Osteocyte (in vitro differentiated cells): ENCODE data around the gene MYPOP. TPM values are rescaled to one million over a fixed set of nuclear protein-coding genes. Genes with fewer than 3 reads are reported as not detected.

Source experiments
- DNase-seq: peaks from one replicate; pipeline ENCODE4 v3.0.0; 2021; ENCODE audit warnings: mixed read lengths; ENCODE audit not compliant: unreplicated experiment; ENCODE audit errors: extremely low spot score
- H3K27ac Mint-ChIP-seq: one replicate; pipeline ENCODE4 v1.8.0; 2021; ENCODE audit warnings: mild to moderate bottlenecking, mixed read lengths; ENCODE audit not compliant: unreplicated experiment
- H3K27me3 Mint-ChIP-seq: one replicate; pipeline ENCODE4 v1.8.0; 2021; ENCODE audit warnings: mixed read lengths; ENCODE audit not compliant: unreplicated experiment
- H3K36me3 Mint-ChIP-seq: one replicate; pipeline ENCODE4 v1.8.0; 2021; ENCODE audit warnings: mixed read lengths; ENCODE audit not compliant: unreplicated experiment
- H3K4me1 Mint-ChIP-seq: one replicate; pipeline ENCODE4 v1.8.0; 2021; ENCODE audit warnings: mixed read lengths; ENCODE audit not compliant: unreplicated experiment
- H3K4me3 Mint-ChIP-seq: one replicate; pipeline ENCODE4 v1.8.0; 2021; ENCODE audit warnings: mild to moderate bottlenecking, moderate library complexity, mixed read lengths; ENCODE audit not compliant: unreplicated experiment
- H3K9me3 Mint-ChIP-seq: one replicate; pipeline ENCODE4 v1.8.0; 2021; ENCODE audit warnings: mixed read lengths; ENCODE audit not compliant: unreplicated experiment
- total RNA-seq: library from RNA; stranded (reverse); gene quantifications from 2 replicates; pipeline ENCODE4 v1.2.1, GENCODE V29; 2021
- TF ChIP-seq, protein P1 (sequence below): fragments of 200-600 bp; sonication (generic); IDR thresholded peaks from 2 replicates; pipeline ENCODE4 v1.5.0; 2021; ENCODE audit warnings: antibody characterized with exemption, mild to moderate bottlenecking, moderate library complexity

The MYPOP gene
- total RNA-seq, 1 donor from 2014 or later = 10.4 TPM

DNA sequence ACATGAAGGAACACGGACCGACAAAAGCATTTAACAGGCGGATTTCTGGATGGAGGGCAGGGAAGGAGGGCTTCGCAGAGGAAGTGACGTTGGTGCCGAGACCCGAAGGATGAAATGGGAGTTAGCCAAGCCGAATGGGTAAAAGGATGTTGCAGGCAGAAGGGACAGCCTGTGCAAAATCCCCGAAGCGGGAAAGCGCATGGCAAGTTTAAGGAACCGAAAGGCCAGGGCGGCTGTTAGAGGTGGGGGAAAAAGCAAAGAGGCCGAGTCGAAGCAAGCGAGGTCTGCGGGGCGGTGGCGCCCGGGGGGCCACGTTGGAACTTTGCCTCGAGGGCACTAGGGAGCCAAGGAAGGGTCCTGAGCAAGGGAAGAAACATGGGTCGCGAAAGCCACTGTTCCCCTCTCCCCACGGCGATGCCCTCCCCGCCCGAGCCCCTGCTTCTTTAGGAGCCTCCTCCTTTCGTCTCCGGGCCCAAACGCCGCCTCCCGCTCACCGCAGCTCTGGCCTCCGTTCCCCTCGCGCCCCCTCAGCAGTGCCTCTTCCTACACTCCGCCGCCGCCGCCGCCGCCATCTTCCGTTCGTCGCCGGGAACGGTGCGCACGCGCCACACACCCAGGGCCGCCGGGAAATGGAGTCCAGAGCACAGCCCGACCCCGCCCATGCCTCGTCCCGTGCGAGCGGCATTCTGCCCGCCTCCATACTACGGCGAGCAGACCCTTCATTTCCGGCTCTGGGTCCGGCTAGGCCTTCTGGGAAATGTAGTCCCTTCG is 39.7 kb downstream of the MYPOP start, which contains the start of gene SYMPK:
Gene SYMPK (minus strand): TSS at position 584 of the 771 bp plus-strand sequence. CDS start 8,652 bp downstream, outside the sequence.
- TF ChIP-seq, protein P1, sequence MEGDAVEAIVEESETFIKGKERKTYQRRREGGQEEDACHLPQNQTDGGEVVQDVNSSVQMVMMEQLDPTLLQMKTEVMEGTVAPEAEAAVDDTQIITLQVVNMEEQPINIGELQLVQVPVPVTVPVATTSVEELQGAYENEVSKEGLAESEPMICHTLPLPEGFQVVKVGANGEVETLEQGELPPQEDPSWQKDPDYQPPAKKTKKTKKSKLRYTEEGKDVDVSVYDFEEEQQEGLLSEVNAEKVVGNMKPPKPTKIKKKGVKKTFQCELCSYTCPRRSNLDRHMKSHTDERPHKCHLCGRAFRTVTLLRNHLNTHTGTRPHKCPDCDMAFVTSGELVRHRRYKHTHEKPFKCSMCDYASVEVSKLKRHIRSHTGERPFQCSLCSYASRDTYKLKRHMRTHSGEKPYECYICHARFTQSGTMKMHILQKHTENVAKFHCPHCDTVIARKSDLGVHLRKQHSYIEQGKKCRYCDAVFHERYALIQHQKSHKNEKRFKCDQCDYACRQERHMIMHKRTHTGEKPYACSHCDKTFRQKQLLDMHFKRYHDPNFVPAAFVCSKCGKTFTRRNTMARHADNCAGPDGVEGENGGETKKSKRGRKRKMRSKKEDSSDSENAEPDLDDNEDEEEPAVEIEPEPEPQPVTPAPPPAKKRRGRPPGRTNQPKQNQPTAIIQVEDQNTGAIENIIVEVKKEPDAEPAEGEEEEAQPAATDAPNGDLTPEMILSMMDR = no peak
- H3K27me3 Mint-ChIP-seq = peaks cover 38% of the 10 kb centered on the region

DNA sequence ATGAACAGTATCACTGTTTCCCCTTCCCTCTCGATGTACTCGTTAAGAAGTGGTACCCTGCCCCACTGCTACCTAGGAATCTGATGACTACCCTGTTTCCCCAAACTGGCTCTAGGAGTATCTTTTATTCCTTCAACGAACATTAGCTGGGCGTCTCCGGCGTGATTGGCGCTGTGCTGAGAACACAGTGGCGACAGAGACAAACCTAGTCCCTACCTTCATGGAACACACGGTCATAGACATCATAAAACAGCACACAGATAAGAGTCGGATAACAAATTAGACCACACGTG is 40.2 kb downstream of the MYPOP start:
- TF ChIP-seq, protein P1 = no peak
- Mint-ChIP-seq H3K27ac (peak overlapping the region; percentile 98), H3K4me3 (peak overlapping the region; percentile 89), H3K4me1 (peaks cover 28% of the 10 kb centered on the region), H3K36me3 (peaks cover 10% of the 10 kb centered on the region), H3K9me3 (no peaks in the 10 kb centered on the region), H3K27me3 (peaks cover 35% of the 10 kb centered on the region)
- no peak for DNase-seq

More for the DNA sequence above, 39.7 kb downstream of the MYPOP start, which contains the start of gene SYMPK:
- DNase-seq = peak; percentile 99
- no peaks in the 10 kb centered on the region for H3K9me3 Mint-ChIP-seq
- peaks cover 28% of the 10 kb centered on the region for H3K4me1 Mint-ChIP-seq
- peak within 1 kb of the TSS; percentile 89 for H3K4me3 Mint-ChIP-seq
- peak within 1 kb of the TSS; percentile 98 for H3K27ac Mint-ChIP-seq
- H3K36me3 Mint-ChIP-seq = peaks cover 10% of the 10 kb centered on the region

DNA sequence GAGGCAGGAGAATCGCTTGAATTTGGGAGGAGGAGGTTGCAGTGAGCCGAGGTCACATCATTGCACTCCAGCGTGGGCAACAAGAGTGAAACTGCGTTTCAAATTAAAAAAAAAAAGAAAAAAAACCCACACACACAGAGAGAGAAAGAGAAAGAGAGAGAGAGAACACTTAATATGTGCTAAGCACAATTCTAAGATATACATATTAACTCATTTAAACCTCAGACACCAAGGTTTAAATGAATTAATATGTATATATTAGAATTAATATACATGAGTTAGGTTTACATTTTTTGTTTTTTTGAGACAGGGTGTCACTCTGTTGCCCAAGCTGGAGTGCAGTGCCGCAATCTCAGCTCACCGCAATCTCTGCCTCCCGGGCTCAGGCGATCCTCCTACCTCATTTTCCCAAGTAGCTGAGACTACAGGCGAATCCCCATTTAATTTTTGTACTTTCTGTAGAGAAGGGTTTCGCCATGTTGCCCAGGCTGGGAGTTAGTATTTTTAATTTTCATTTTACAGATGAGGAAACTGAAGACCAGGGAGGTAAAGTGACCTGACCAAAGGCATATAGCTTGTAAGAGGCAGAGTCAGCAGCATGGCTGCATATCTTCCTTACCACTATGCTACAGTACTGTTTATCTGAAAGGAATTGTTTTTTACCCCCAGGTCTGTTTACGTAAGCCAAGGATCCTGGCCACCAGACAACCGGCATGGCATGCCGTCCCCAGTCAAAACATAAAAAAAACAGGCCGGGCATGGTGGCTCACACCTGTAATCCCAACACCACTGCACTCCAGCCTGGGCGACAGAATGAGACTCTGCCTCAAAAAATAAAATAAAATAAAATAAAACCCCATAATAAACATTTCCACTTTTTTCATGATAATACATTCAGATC is 41.8 kb downstream of the MYPOP start:
- Mint-ChIP-seq H3K9me3 (no peaks in the 10 kb centered on the region), H3K36me3 (peaks cover 10% of the 10 kb centered on the region), H3K4me3 (peak overlapping the region; percentile 32), H3K27me3 (peaks cover 22% of the 10 kb centered on the region), H3K4me1 (peaks cover 28% of the 10 kb centered on the region), H3K27ac (peak overlapping the region; percentile 64)
- TF ChIP-seq, protein P1 = no peak
- no peak for DNase-seq

DNA sequence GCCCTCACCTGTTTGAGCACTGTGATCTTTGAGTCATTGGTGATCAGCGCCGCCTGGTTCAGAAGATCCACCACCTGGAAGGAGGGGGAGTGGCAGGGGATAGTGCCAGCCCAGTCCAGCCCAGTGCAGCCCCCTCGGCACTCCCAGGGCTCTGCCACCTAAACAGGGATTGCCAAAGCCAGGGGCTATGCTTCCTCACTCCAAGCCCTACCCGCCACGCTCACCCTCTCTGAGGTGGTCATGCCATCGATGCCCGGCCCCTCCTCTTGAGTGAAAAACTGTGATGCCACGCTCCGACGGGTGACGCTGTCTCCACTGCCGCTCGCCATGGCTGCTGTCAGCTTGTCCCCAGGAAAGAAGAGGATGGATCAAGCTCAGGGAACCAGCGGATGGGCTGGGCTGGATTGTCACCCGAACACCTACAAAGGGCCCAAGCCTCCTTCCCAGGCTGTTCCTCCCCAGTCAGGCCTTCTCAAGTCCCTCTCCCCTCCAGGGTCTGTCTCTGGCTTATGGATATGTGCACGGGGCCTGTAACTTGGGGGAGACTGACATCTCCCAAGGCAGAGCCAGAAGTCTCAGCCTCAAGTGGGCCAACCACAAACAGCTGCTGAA is 48.1 kb downstream of the MYPOP start:
- Mint-ChIP-seq H3K36me3 (peaks cover 33% of the 10 kb centered on the region), H3K27me3 (no peaks in the 10 kb centered on the region), H3K4me3 (no peak overlapping the region), H3K9me3 (no peaks in the 10 kb centered on the region), H3K27ac (no peak overlapping the region), H3K4me1 (no peaks in the 10 kb centered on the region)
- no peak for DNase-seq
- TF ChIP-seq, protein P1 = no peak
